Mammary epithelial cell (primary cell): ENCODE data around the gene PGBD5.

Source experiments
- CTCF ChIP-seq, 2 donors: IDR thresholded peaks in 1 of 2; conservative IDR thresholded peaks in 1 of 2; 2 replicates each; pipeline ENCODE4 v1.5.1; 2011 to 2012; ENCODE audit warnings: inconsistent platforms in 2 of 2, low read length in 2 of 2, mild to moderate bottlenecking in 2 of 2, control low read depth in 1 of 2, low read depth in 1 of 2; ENCODE audit not compliant: insufficient read depth in 1 of 2; ENCODE audit errors: extremely low read depth in 1 of 2
- EZH2 ChIP-seq: IDR thresholded peaks from 2 replicates; pipeline ENCODE4 v1.6.1; 2012; ENCODE audit warnings: low read length, inconsistent platforms, borderline replicate concordance

DNA sequence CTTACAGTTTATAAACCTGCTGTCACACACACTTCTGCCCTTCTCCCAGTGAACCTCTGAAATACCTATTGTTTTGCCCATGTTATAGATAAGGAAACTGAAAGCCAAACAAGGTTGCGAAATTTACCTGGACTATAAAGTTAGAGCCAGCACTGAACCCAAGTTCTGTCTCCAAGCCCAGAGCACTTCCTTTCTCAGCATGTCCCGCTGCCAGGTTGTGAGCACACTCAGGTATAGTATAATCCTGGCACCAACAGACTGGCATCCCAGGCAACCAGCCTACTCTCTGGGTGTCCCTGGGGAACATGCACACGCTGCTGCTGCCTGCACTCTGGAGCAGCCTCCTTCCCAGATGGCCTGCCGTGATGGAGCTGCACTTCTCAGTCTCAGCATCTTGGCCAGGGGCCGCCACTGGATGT is 45.1 kb downstream of the PGBD5 start:
- TF ChIP-seq CTCF (conservative IDR thresholded peaks at IDR 0.05 in 1 of 2, IDR thresholded peaks at IDR 0.05 in 1 of 2; ENCODE audit: extremely low read depth in 1 of 2, insufficient read depth in 1 of 2, low read depth in 1 of 2, low read length in 2 of 2) (no peak), EZH2 (no peak)
